Stomach (tissue), 4 donors: Measurements from ENCODE around the gene MVB12A.
A peak's percentile ranks its signal among the peaks of the same experiment; 100 is the strongest.

ENCODE experiments used
- POLR2A ChIP-seq, 4 donors: fragments of 450-650 bp; IDR thresholded peaks; one replicate each; pipeline ENCODE4 v1.6.1; 2016; ENCODE audit warnings: antibody characterized with exemption in 4 of 4, control low read depth in 2 of 4, mild to moderate bottlenecking in 1 of 4, moderate library complexity in 1 of 4
- TF ChIP-seq, protein P1 (sequence below), 7 experiments: fragments of 450-650 bp in 4 of 7; fragments of 200-600 bp in 3 of 7; sonication (generic) in 3 of 7; IDR thresholded peaks; one replicate each; pipeline ENCODE4 v1.5.1; 2016 to 2019; ENCODE audit warnings: antibody characterized with exemption in 7 of 7, control low read depth in 2 of 7, mild to moderate bottlenecking in 1 of 7

- TF ChIP-seq, protein P1, sequence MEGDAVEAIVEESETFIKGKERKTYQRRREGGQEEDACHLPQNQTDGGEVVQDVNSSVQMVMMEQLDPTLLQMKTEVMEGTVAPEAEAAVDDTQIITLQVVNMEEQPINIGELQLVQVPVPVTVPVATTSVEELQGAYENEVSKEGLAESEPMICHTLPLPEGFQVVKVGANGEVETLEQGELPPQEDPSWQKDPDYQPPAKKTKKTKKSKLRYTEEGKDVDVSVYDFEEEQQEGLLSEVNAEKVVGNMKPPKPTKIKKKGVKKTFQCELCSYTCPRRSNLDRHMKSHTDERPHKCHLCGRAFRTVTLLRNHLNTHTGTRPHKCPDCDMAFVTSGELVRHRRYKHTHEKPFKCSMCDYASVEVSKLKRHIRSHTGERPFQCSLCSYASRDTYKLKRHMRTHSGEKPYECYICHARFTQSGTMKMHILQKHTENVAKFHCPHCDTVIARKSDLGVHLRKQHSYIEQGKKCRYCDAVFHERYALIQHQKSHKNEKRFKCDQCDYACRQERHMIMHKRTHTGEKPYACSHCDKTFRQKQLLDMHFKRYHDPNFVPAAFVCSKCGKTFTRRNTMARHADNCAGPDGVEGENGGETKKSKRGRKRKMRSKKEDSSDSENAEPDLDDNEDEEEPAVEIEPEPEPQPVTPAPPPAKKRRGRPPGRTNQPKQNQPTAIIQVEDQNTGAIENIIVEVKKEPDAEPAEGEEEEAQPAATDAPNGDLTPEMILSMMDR (IDR thresholded peaks at IDR 0.05), result peak in 1 of 7 experiments; percentile 1
- TF ChIP-seq POLR2A (IDR thresholded peaks at IDR 0.05), result no peak
Measured at GRCh38 chr19:17466487-17466850, 46.6 kb downstream of the MVB12A start.
